Measurements from ENCODE around the gene NTPCR. TPM values are rescaled to one million over a fixed set of nuclear protein-coding genes. Genes with fewer than 3 reads are reported as not detected.

Gene NTPCR
- total RNA-seq, 1 donor: 15.6 TPM

DNA sequence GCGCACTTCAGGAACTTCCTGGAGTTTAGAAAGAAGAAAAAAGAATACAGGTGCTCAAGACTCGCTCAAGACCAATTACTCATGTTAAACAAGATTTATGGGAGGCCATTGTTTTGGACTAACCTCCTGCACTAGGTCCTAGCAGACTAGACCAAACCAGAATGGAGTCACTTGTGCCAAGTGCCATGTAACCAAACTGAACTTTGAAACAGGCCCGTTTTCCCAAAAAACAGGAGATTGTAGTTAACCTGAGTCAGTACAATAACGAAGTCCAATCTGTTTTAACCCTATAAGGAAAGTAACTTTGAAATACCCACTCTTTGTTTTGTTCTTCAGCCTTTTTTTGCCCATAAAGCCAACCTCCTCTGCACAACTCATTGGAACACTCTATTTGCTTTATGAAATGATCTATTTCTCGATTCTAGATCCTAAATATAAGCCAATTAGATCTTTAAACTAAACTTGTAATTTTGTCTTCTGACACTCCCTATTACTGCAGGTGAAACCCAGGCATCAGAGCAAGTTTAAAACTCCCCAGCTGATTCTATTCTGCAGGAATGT is 695 bp upstream of the NTPCR start:
- Histone ChIP-seq H3K79me2 (ENCODE audit: insufficient read depth, low read length) (peaks cover 12% of the 10 kb centered on the region), H3K27me3 (ENCODE audit: insufficient read depth, low read length) (no peaks in the 10 kb centered on the region), H3K4me2 (ENCODE audit: insufficient read depth, low read length) (peak overlapping the region; percentile 96), H3K9me3 (ENCODE audit: low read depth, low read length) (no peaks in the 10 kb centered on the region), H3K4me3 (ENCODE audit: insufficient read depth, low read length) (peak overlapping the region; percentile 91), H3K27ac (ENCODE audit: low read depth, low read length) (peak overlapping the region; percentile 88), H3K36me3 (ENCODE audit: insufficient read depth, low read length) (no peaks in the 10 kb centered on the region), H2AFZ (ENCODE audit: low read length) (peak overlapping the region; percentile 99), H3K4me1 (ENCODE audit: insufficient read depth, low read length) (peaks cover 7% of the 10 kb centered on the region), H4K20me1 (ENCODE audit: insufficient read depth, low read length) (no peaks in the 10 kb centered on the region)
- DNase-seq (ENCODE audit: insufficient read length, low spot score, missing footprints): no peak
- TF ChIP-seq, protein P1, sequence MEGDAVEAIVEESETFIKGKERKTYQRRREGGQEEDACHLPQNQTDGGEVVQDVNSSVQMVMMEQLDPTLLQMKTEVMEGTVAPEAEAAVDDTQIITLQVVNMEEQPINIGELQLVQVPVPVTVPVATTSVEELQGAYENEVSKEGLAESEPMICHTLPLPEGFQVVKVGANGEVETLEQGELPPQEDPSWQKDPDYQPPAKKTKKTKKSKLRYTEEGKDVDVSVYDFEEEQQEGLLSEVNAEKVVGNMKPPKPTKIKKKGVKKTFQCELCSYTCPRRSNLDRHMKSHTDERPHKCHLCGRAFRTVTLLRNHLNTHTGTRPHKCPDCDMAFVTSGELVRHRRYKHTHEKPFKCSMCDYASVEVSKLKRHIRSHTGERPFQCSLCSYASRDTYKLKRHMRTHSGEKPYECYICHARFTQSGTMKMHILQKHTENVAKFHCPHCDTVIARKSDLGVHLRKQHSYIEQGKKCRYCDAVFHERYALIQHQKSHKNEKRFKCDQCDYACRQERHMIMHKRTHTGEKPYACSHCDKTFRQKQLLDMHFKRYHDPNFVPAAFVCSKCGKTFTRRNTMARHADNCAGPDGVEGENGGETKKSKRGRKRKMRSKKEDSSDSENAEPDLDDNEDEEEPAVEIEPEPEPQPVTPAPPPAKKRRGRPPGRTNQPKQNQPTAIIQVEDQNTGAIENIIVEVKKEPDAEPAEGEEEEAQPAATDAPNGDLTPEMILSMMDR (IDR thresholded peaks at IDR 0.05; ENCODE audit: extremely low read depth, low read depth, low read length): no peak

DNA sequence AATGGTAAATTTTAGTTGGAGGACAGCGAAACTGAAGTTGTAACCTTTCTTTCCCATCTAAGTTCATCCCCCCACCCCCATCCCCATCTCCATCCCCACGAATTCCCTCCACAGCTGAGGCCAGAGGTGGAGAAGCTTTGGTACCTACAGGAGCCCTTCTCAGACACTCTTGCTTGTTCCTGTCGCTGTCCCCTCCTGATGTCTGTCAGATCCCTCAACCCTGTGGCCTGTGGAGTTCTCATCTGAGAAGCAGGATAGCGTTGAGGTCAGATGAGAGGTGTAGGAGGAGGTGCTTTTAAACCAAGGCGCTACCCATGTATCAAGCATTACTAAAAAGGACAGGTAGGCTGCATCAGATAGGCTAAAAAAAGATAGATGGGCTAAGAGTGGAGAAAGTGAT is 769 bp downstream of the NTPCR start:
- peaks cover 7% of the 10 kb centered on the region for H3K4me1 ChIP-seq (ENCODE audit: insufficient read depth, low read length)
- H3K36me3 ChIP-seq (ENCODE audit: insufficient read depth, low read length): no peaks in the 10 kb centered on the region
- no peaks in the 10 kb centered on the region for H3K9me3 ChIP-seq (ENCODE audit: low read depth, low read length)
- H3K79me2 ChIP-seq (ENCODE audit: insufficient read depth, low read length): peaks cover 15% of the 10 kb centered on the region
- no peaks in the 10 kb centered on the region for H4K20me1 ChIP-seq (ENCODE audit: insufficient read depth, low read length)
- peak overlapping the region; percentile 96 for H2AFZ ChIP-seq (ENCODE audit: low read length)
- TF ChIP-seq, protein P1 (IDR thresholded peaks at IDR 0.05; ENCODE audit: extremely low read depth, low read depth, low read length): no peak
- peak overlapping the region; percentile 91 for H3K4me3 ChIP-seq (ENCODE audit: insufficient read depth, low read length)
- H3K27me3 ChIP-seq (ENCODE audit: insufficient read depth, low read length): no peaks in the 10 kb centered on the region
- no peak for DNase-seq (ENCODE audit: insufficient read length, low spot score, missing footprints)
- peak overlapping the region; percentile 96 for H3K4me2 ChIP-seq (ENCODE audit: insufficient read depth, low read length)
- no peak overlapping the region for H3K27ac ChIP-seq (ENCODE audit: low read depth, low read length)

DNA sequence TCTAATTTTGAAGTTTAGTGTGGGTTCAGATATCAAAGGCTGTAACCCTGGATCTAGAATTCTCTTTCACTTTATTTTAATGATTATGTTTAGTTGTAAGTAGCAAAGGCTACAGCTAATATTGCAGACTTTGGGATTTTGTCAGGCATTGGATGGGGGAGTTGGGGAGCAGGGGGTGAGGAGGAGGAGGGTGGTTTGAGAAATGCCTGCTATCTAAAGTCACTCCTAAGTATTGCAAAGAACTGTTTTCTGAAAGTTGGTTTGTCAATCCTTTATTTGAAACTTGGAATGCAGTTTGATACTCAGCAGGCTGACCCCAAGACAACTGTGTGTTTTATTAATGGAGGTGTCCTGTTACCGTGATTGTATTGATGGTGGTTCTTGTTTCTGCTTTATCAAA is 1.2 kb downstream of the NTPCR start:
- DNase-seq (ENCODE audit: insufficient read length, low spot score, missing footprints): no peak

More for the DNA sequence above, 1.2 kb downstream of the NTPCR start:
- Histone ChIP-seq H3K79me2 (ENCODE audit: insufficient read depth, low read length) (peaks cover 15% of the 10 kb centered on the region), H4K20me1 (ENCODE audit: insufficient read depth, low read length) (no peaks in the 10 kb centered on the region), H3K4me1 (ENCODE audit: insufficient read depth, low read length) (peaks cover 7% of the 10 kb centered on the region), H3K4me2 (ENCODE audit: insufficient read depth, low read length) (peak overlapping the region; percentile 96), H3K27me3 (ENCODE audit: insufficient read depth, low read length) (no peaks in the 10 kb centered on the region), H2AFZ (ENCODE audit: low read length) (no peak overlapping the region), H3K9me3 (ENCODE audit: low read depth, low read length) (no peaks in the 10 kb centered on the region), H3K27ac (ENCODE audit: low read depth, low read length) (no peak overlapping the region), H3K4me3 (ENCODE audit: insufficient read depth, low read length) (peak overlapping the region; percentile 91), H3K36me3 (ENCODE audit: insufficient read depth, low read length) (no peaks in the 10 kb centered on the region)
- TF ChIP-seq, protein P1 (IDR thresholded peaks at IDR 0.05; ENCODE audit: extremely low read depth, low read depth, low read length): no peak

Measured in osteoblast (primary cell).